K562 (cell line): Measurements from ENCODE around the gene POLR2J. TPM values are rescaled to one million over a fixed set of nuclear protein-coding genes. Genes with fewer than 3 reads are reported as not detected.

Experiments used
- ARID2 ChIP-seq: fragments of 450-650 bp; IDR thresholded peaks from 2 replicates; pipeline ENCODE4 v1.6.1; 2017; ENCODE audit warnings: antibody characterized with exemption, mild to moderate bottlenecking
- BHLHE40 ChIP-seq: IDR thresholded peaks from 2 replicates; pipeline ENCODE4 v1.6.1; 2011; ENCODE audit warnings: low read length, improper control_type of control experiment
- EP400 ChIP-seq: fragments of 450-650 bp; IDR thresholded peaks from 2 replicates; pipeline ENCODE4 v1.6.1; 2017; ENCODE audit warnings: antibody characterized with exemption, mild to moderate bottlenecking, moderate library complexity
- HMGN3 ChIP-seq: IDR thresholded peaks from 2 replicates; pipeline ENCODE4 v1.6.1; 2011; ENCODE audit warnings: borderline replicate concordance, low read depth, mild to moderate bottlenecking, mixed read lengths, low read length; ENCODE audit not compliant: insufficient read length; ENCODE audit errors: extremely low read depth
- MYNN ChIP-seq, 2 experiments: sonication (generic); formaldehyde crosslinking in 1 of 2; IDR thresholded peaks; 2 replicates each; pipeline versions ENCODE4 v1.5.0 to v1.6.1; 2016 to 2020; ENCODE audit warnings: antibody characterized with exemption in 1 of 2, missing genetic modification reagents in 1 of 2
- NRF1 ChIP-seq, 2 experiments: fragments of 450-650 bp; IDR thresholded peaks in 1 of 2; conservative IDR thresholded peaks in 1 of 2; 2 replicates each; pipeline ENCODE4 v1.6.1; 2014; ENCODE audit warnings: mild to moderate bottlenecking in 2 of 2
- REST ChIP-seq, 2 experiments: fragments of 450-650 bp; formaldehyde crosslinking in 1 of 2; IDR thresholded peaks; 2 replicates each; pipeline versions ENCODE4 v1.4.0 to v1.6.1; 2014 to 2020; ENCODE audit warnings: mild to moderate bottlenecking in 2 of 2, borderline replicate concordance in 1 of 2, low read depth in 1 of 2
- SIN3A ChIP-seq, 2 experiments: fragments of 150-350 bp in 1 of 2; IDR thresholded peaks; 2 replicates each; pipeline ENCODE4 v1.6.1; 2011 to 2016; ENCODE audit warnings: borderline replicate concordance in 2 of 2, low read depth in 2 of 2, low read length in 2 of 2, mild to moderate bottlenecking in 2 of 2, moderate library complexity in 2 of 2; ENCODE audit not compliant: control insufficient read depth in 1 of 2
- SRSF9 ChIP-seq: fragments of 200-400 bp; formaldehyde crosslinking; IDR thresholded peaks from 2 replicates; pipeline ENCODE4 v1.6.1; 2017; ENCODE audit warnings: low read depth, low read length, borderline replicate concordance
- ZFP30 ChIP-seq: fragments of 250-450 bp; sonication (Bioruptor Pico); IDR thresholded peaks from 2 replicates; pipeline ENCODE4 v1.8.0; 2022; ENCODE audit warnings: moderate library complexity, mild to moderate bottlenecking, inconsistent platforms, borderline replicate concordance
- polyA plus RNA-seq, 8 experiments: library from polyadenylated mRNA; depleted of rRNA in 4 of 8; stranded (reverse) in 5 of 8; unstranded in 3 of 8; fragments of >200 nt; fragmentation: Nextera tagmentation in 2 of 8; fragmentation: Illumina TruSeq in 1 of 8; extraction: Ambion mirVana in 2 of 8; extraction: Trizol in 1 of 8; gene quantifications; 2 replicates each; pipeline versions ENCODE4 v1.2.1 to v1.2.3, GENCODE V29; 2011 to 2014; ENCODE audit warnings: inconsistent platforms in 1 of 8, missing spikeins in 1 of 8
- total RNA-seq, 7 experiments: library from RNA; depleted of rRNA in 6 of 7; stranded (reverse); fragments of >200 nt in 6 of 7; fragmentation: Illumina TruSeq in 2 of 7; extraction: Trizol in 2 of 7; gene quantifications; 2 replicates each; pipeline versions ENCODE4 v1.2.1 to v1.2.3, GENCODE V29; 2011 to 2021; ENCODE audit warnings: low replicate concordance in 1 of 7
- TF ChIP-seq, protein P1 (sequence below): fragments of 250-450 bp; sonication (Bioruptor Pico); IDR thresholded peaks from 2 replicates; pipeline ENCODE4 v1.4.0; 2020
- TF ChIP-seq, protein P2 (sequence below), 2 experiments: IDR thresholded peaks in 1 of 2; conservative IDR thresholded peaks in 1 of 2; 2 replicates each; pipeline ENCODE4 v1.6.1; 2016; ENCODE audit warnings: low read depth in 2 of 2, mild to moderate bottlenecking in 1 of 2, missing compliant biosample characterization in 1 of 2, missing genetic modification characterization in 1 of 2, moderate library complexity in 1 of 2
- TF ChIP-seq, protein P3 (sequence below): fragments of 250-450 bp; sonication (Bioruptor Pico); IDR thresholded peaks from 2 replicates; pipeline ENCODE4 v1.8.0; 2021; ENCODE audit warnings: moderate library complexity, mild to moderate bottlenecking, inconsistent platforms

Gene POLR2J
- total and polyA plus RNA-seq, 9 of the 15 experiments (the other 6 are each of a cell fraction or from before 2014, with no cell fraction given), result 32.3 to 220 (median 113) TPM

DNA sequence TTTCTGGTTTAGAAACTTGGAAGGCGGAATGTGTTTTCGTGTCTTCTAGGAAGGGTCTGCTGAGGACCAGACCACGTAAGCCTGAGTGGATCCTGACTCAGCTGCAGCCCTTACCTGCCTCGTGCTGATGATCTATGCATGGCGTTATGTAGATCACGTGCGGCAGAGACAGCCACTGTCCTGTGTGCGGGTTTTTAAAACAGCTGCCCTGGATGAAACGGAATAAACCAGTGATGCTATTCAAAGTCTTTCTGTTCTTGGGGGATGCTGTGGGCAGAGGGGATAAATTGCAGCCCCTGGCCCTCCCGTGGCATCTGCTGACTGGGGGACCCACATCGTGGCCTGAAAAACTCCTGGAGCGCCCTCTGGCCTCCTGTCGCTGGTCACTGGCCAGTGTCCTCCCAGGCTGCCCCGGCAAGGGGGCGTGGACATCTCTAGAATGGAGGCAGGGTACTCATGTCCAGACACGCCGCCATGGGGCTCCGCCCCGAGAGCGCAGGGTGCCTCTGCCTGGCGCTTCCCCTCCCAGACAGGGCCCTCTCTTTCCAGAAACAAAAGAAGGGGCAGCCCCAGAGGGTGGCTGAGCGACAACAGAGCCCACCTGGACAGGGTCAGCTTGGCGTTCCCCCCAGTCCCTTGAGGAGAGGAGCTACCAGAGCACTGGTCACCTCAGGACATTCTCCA, 27.2 kb downstream of the POLR2J start (continued):
- TF ChIP-seq, protein P1, sequence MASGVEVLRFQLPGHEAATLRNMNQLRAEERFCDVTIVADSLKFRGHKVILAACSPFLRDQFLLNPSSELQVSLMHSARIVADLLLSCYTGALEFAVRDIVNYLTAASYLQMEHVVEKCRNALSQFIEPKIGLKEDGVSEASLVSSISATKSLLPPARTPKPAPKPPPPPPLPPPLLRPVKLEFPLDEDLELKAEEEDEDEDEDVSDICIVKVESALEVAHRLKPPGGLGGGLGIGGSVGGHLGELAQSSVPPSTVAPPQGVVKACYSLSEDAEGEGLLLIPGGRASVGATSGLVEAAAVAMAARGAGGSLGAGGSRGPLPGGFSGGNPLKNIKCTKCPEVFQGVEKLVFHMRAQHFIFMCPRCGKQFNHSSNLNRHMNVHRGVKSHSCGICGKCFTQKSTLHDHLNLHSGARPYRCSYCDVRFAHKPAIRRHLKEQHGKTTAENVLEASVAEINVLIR (CRISPR knock-in tag), result no peak
- peak; percentile 79 for TF ChIP-seq BHLHE40
- TF ChIP-seq MYNN (IDR thresholded peaks at IDR 0.05), result 0 out of 2 replicates have a peak, but pooled peaks have one; percentile 39
- TF ChIP-seq MYNN (CRISPR knock-in tag; IDR thresholded peaks at IDR 0.05), result no peak
- no peak for TF ChIP-seq ZFP30 (CRISPR knock-in tag)
- peak; percentile 78 for TF ChIP-seq HMGN3
- TF ChIP-seq SIN3A (IDR thresholded peaks at IDR 0.05; ENCODE audit: borderline replicate concordance in 2 of 2, control insufficient read depth in 1 of 2, low read depth in 2 of 2, low read length in 2 of 2), result no peak
- no peak; the same call in 1 of the 2 replicates for TF ChIP-seq ARID2
- TF ChIP-seq REST (IDR thresholded peaks at IDR 0.05; ENCODE audit: borderline replicate concordance), result peak; percentile 84
- no peak for TF ChIP-seq REST (CRISPR knock-in tag; IDR thresholded peaks at IDR 0.05; ENCODE audit: low read depth)
- TF ChIP-seq, protein P2, sequence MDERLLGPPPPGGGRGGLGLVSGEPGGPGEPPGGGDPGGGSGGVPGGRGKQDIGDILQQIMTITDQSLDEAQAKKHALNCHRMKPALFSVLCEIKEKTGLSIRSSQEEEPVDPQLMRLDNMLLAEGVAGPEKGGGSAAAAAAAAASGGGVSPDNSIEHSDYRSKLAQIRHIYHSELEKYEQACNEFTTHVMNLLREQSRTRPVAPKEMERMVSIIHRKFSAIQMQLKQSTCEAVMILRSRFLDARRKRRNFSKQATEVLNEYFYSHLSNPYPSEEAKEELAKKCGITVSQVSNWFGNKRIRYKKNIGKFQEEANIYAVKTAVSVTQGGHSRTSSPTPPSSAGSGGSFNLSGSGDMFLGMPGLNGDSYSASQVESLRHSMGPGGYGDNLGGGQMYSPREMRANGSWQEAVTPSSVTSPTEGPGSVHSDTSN (CRISPR knock-in tag; IDR thresholded peaks at IDR 0.05; ENCODE audit: low read depth), result no peak
- TF ChIP-seq, protein P2 (tag; conservative IDR thresholded peaks at IDR 0.05; ENCODE audit: low read depth), result no peak
- TF ChIP-seq EP400, result peak; percentile 45; the same call in 1 of the 2 replicates
- TF ChIP-seq, protein P3, sequence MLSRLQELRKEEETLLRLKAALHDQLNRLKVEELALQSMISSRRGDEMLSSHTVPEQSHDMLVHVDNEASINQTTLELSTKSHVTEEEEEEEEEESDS (CRISPR knock-in tag), result no peak
- TF ChIP-seq NRF1 (conservative IDR thresholded peaks at IDR 0.05 in 1 of 2, IDR thresholded peaks at IDR 0.05 in 1 of 2), result peak; percentile 28 to 48; a peak in 2 of 4 replicates
- no peak for TF ChIP-seq SRSF9
